Melanocyte of skin (primary cell): ENCODE data around the gene MRPL10. TPM values are rescaled to one million over a fixed set of nuclear protein-coding genes. Genes with fewer than 3 reads are reported as not detected.

ENCODE experiments used
- total RNA-seq, 2 donors: library from RNA; depleted of rRNA; stranded (reverse); fragments of >200 nt; gene quantifications; 2 replicates each; pipeline ENCODE4 v1.2.3, GENCODE V29; 2012

MRPL10 gene
- 10 to 100 TPM; 20.6 to 37.3 TPM for total RNA-seq

DNA sequence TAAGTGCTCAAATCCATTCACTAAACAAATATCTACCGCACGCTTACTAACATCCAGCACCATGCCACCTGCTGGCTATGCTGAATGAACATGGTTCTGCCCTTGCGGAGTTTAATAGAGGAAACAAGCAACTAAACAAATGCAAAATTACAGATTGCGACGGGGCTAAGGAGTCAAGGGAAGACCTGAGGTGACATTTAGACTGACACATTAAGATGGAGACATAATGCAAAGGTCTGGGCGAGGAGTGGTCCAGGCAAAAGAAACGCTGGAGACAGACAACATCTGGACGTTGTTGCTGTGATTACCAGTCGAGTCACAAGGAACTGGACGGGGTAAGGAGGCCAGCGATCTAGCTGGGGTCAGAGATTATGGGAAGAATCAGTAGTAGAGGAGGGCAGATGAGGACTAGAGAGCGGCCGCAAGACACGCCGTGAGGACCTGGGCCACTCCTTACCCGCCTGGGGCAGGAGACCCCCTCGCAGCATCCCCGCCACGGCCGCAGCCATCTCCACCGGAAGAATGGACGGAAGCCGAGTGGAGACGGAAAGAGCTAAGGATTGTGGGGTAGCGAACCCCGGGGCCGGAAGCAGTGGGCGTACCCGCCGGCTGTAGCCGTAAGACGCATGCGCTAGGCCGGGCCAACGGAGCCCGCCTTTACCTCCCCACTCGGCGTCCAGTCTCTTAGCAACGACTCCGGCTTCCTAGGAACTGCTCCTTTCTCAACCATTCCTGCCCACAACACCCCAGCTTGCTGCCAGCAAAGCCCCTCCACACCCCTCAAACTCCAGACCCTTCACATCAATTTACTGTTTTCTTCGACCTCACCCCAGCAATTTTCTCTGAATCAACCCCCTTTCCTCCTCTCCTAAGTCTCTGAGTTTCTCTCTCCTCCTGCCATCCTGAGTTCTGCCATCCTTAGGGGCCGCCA, at the start of gene MRPL10, which contains the start of gene LRRC46:
Gene MRPL10, minus strand, starts transcription at position 539 of the 931 bp plus-strand sequence. Its CDS starts 30 bp downstream, at position 509.
Gene LRRC46, plus strand, starts transcription at position 668 of the 931 bp plus-strand sequence. CDS start 320 bp downstream, outside the sequence.

DNA sequence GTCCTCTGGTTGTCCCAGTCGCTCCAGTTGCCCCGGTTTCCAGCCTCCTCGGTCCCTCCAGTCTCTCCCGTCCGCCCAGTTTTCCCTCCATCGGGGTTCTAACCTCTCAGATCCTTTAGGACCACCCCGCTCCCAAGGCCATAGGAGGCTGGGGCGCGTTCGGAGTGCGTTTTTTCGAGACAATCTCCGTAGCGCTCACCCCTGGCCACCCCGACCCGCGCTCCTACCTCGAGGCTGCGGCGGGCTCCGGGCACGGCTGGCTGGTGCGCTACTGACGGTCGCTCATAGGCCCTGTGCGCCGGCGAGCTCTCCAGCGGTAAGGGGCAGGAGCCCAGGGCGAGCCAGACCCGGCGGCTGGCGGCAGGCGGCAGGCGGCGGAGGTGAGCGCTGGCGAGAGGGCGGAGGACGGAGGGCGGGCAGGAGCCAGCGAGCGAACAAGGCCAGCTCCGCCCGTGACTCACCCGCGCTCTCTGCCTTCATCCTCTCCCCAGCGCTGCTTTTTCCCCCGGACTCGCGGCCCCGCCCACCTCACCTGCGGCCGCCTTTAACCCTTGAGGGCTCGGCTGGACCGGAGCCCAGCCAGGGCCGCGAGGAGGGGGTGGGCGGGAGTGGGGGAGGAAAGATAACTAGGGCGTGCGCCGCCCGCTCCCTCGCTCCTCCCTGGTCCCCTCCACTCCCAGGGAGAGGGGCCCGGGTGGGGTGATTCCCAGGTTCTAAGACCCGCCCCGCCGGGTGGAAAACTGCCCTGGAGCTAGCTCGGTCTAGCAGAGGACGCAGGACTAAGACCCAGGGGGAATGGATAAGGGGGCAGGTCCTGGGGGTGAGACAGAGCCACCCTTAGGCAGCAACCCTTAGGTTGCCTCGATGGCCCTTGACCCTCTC, 19.6 kb upstream of the MRPL10 start, which contains the start of gene SP6:
Gene SP6, minus strand, starts transcription at position 472 of the 882 bp plus-strand sequence. CDS start 2,734 bp downstream, outside the sequence.

DNA sequence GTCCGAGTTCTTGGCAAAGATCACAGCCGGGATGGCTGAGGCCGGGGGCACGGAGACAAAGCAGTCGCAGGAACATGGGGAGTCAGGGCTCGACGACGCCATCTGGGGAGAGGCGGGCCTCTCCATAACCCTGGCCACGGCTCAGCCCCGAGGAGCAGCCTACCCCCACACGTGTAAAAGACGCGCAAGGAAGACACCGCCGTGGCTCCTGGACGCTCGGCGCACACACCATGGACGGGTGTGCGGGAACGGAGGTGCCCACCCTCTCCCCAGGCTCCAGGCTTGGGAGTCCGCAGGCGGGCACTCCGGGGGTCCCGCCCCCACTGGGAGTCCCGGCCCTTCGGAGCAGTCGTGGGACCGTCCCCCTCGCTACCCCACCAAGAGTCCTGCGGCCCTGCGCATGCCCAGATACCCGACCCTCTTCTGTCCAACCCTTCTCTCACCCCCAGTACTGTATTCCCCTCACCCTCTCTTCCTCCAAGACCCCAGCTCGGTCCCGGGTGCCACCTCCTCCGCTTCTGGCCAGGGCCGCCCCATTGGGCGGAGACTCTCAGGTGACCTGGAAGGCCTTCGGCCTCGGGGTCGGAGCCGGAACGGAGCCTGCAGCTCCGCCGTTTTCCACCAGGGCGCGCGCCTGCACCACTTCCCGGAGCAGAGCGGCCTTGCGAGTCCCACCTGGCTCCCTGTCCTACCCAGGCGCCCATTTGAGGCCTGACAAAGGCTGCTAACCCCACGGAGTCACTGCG, 9.6 kb upstream of the MRPL10 start, which contains the start of gene SCRN2:
Gene SCRN2, minus strand, starts transcription at position 532 of the 746 bp plus-strand sequence. Its CDS starts 430 bp downstream, at position 102.

DNA sequence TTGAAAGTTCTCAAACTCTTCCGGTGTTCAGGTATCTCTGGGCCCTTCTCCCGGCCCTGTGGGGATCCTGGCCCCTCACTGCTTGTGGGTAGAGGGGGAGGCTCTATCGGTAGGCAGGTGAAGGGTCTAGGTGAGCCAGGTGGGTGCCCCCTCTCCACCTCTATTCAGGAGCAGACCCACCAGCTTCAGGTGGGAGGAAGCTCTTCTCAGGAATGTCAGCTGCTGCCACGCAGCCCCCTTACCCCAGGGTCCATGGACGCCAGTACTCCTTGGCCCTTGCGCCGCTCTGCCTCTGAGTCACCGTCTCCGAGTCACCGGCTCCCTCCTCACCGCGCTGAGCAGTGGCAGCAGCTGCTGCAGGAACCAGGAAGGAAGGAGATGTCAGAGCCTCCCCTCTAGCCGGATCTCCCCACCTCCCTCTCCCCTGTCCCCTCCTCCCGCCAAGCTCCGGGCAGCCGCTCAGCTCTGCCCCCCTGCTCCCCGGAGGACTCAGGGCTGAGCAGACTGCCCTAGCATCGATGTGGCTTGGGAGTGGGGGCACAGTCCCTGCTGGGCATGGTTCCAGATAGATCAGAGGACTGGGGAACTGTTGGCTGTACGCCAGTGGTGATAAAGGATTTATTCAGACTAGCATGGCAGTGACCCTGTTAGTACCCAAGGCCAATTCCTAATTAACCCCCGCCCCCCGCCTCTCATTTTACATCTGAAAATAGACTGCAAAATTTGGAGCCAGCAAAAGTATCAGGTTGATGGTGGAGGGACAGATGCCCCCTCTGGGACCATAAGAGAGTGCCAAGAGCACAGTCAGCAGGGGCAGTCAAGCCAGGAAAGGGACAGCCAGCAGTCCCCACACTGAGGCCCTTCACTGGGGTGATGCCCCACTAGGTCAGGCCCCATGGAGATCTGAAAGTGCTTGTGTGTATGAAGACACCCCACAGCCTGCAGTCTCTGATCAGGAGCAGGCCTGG, 9.6 kb downstream of the MRPL10 start, which contains the start of gene OSBPL7:
Gene OSBPL7, minus strand, starts transcription at position 371 of the 968 bp plus-strand sequence. CDS start 1,516 bp downstream, outside the sequence.

Other genes starting within 250 kb of the MRPL10 start
- 100 to 1,000 TPM; 263 to 375 TPM for gene KPNB1, start 181.6 kb downstream of the MRPL10 start, total RNA-seq
- 1 to 10 TPM; 5.3 to 7.6 TPM for gene TBKBP1, start 137.4 kb downstream of the MRPL10 start, total RNA-seq
- gene TBX21, start 98.3 kb downstream of the MRPL10 start, total RNA-seq, result not detected
- 1 to 10 TPM; 8.0 to 8.9 TPM for gene OSBPL7, start 9.7 kb downstream of the MRPL10 start, total RNA-seq
- gene LRRC46, start 129 bp upstream of the MRPL10 start, total RNA-seq, result under 1 TPM in 1 of 2 donors, not detected in 1; 0.33 TPM
- gene SCRN2, start 9.7 kb upstream of the MRPL10 start, total RNA-seq, result 10 to 100 TPM; 15.0 to 18.2 TPM
- not detected for gene SP6, start 19.6 kb upstream of the MRPL10 start, total RNA-seq
- gene SP2, start 64.7 kb upstream of the MRPL10 start, total RNA-seq, result 1 to 10 TPM; 3.8 to 4.7 TPM
- 10 to 100 TPM; 37.2 to 39.3 TPM for gene PNPO, start 110.0 kb upstream of the MRPL10 start, total RNA-seq
- gene PRR15L, start 126.3 kb upstream of the MRPL10 start, total RNA-seq, result not detected
- 10 to 100 TPM; 41.6 to 42.7 TPM for gene CDK5RAP3, start 139.6 kb upstream of the MRPL10 start, total RNA-seq
- gene COPZ2, start 206.3 kb upstream of the MRPL10 start, total RNA-seq, result 10 to 100 TPM; 11.4 to 11.7 TPM
- 10 to 100 TPM; 87.1 to 89.2 TPM for gene NFE2L1, start 216.8 kb upstream of the MRPL10 start, total RNA-seq